ENCODE data around the gene CBLC. TPM values are rescaled to one million over a fixed set of nuclear protein-coding genes. Genes with fewer than 3 reads are reported as not detected.
"Not testable (repeated sequence)": the region's sequence is repeated elsewhere in the genome, so short reads cannot be mapped to it uniquely, and the experiment has no call there.

The CBLC gene
- total RNA-seq, 1 donor from 2014 or later = not detected

DNA sequence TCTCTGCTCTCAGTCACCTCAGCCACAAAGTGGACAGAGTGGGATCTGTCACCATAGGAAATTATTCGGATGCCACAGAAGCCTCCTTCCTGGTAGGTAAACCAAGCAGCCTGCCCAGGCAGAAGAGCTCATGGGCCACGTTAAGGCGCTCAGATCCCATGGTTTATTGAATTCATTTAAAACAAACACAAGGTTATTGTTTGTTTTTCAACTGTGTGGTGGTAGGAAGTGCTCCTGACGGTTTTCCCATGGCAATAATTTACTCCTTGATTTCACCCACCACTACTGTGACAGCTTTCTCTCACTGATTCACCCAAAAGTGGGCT is 45.6 kb downstream of the CBLC start:
- no peaks in the 10 kb centered on the region for H3K9me3 Mint-ChIP-seq
- no peaks in the 10 kb centered on the region for H3K36me3 Mint-ChIP-seq (ENCODE audit: low read depth)
- no peak overlapping the region for H3K27ac Mint-ChIP-seq (ENCODE audit: unreplicated experiment)
- H3K27me3 Mint-ChIP-seq (ENCODE audit: low read depth) = peaks cover 24% of the 10 kb centered on the region
- TF ChIP-seq, protein P1, sequence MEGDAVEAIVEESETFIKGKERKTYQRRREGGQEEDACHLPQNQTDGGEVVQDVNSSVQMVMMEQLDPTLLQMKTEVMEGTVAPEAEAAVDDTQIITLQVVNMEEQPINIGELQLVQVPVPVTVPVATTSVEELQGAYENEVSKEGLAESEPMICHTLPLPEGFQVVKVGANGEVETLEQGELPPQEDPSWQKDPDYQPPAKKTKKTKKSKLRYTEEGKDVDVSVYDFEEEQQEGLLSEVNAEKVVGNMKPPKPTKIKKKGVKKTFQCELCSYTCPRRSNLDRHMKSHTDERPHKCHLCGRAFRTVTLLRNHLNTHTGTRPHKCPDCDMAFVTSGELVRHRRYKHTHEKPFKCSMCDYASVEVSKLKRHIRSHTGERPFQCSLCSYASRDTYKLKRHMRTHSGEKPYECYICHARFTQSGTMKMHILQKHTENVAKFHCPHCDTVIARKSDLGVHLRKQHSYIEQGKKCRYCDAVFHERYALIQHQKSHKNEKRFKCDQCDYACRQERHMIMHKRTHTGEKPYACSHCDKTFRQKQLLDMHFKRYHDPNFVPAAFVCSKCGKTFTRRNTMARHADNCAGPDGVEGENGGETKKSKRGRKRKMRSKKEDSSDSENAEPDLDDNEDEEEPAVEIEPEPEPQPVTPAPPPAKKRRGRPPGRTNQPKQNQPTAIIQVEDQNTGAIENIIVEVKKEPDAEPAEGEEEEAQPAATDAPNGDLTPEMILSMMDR (conservative IDR thresholded peaks at IDR 0.05) = no peak
- H3K4me3 Mint-ChIP-seq = no peak overlapping the region
- peaks cover 16% of the 10 kb centered on the region for H3K4me1 Mint-ChIP-seq
- DNase-seq (ENCODE audit: low read depth, low spot score) = no peak

DNA sequence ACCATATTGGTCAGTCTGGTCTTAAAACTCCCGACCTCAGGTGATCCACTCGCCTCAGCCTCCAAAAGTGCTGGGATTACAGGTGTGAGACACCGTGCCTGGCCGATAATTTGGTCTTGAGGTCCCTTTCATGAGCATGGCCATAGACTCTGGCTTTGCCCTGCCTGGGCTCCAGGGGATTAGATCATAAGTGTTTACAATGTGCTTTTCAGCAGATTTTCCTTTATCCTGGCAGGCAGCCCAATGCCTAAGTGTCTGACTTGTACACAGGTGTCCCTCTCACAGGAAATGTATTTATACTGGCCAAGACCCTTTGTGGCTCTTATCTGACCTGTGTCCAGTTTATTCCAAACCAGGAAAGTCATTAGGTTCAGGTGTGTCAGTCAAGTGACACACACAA is 47.1 kb downstream of the CBLC start:
- Mint-ChIP-seq H3K27ac (ENCODE audit: unreplicated experiment) (no peak overlapping the region), H3K9me3 (no peaks in the 10 kb centered on the region), H3K36me3 (ENCODE audit: low read depth) (no peaks in the 10 kb centered on the region), H3K4me1 (peaks cover 16% of the 10 kb centered on the region), H3K27me3 (ENCODE audit: low read depth) (peaks cover 26% of the 10 kb centered on the region), H3K4me3 (no peak overlapping the region)
- TF ChIP-seq, protein P1 (conservative IDR thresholded peaks at IDR 0.05) = no peak
- DNase-seq (ENCODE audit: low read depth, low spot score) = no peak

DNA sequence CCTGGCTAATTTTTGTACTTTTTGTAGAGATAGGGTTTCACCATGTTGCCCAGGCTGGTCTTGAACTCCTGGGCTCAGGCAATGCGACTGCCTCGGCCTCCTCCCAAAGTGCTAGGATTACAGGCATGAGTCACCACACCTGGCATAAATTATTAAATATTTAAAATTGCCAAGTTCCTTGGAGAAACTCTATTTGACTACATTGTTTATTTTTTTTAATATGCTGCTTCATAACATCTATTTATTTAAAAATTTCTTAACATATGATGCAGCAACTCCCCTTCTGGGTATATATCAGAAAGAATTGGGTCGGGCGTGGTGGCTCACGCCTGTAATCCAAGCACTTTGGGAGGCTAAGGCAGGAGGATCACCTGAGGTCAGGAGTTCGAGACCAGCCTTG is 55.2 kb downstream of the CBLC start:
- not testable (repeated sequence) for H3K27ac Mint-ChIP-seq (ENCODE audit: unreplicated experiment); DNase-seq (ENCODE audit: low read depth, low spot score); H3K4me3 Mint-ChIP-seq; H3K4me1 Mint-ChIP-seq; H3K9me3 Mint-ChIP-seq; H3K36me3 Mint-ChIP-seq (ENCODE audit: low read depth)
- peaks cover 38% of the 10 kb centered on the region for H3K27me3 Mint-ChIP-seq (ENCODE audit: low read depth)

DNA sequence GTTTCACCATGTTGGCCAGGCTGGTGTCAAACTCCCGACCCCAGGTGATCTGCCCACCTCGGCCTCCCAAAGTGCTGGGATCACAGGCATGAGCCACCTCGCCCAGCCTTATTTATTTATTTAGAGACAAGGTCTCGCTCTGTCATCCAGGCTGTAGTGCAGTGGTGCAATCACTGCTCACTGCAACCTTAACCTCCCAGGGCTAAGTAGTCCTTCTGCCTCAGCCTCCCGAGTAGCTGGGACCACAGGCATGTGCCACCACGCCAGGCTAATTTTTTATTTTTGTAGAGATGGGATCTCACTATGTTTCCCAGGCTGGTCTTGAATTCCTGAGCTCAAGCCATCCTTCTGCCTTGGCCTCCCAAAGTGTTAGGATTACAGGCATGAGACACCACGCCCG is 56.7 kb downstream of the CBLC start:
- DNase-seq (ENCODE audit: low read depth, low spot score); H3K4me1 Mint-ChIP-seq; H3K9me3 Mint-ChIP-seq; H3K36me3 Mint-ChIP-seq (ENCODE audit: low read depth); H3K4me3 Mint-ChIP-seq; H3K27ac Mint-ChIP-seq (ENCODE audit: unreplicated experiment): not testable (repeated sequence)
- H3K27me3 Mint-ChIP-seq (ENCODE audit: low read depth) = peaks cover 39% of the 10 kb centered on the region

DNA sequence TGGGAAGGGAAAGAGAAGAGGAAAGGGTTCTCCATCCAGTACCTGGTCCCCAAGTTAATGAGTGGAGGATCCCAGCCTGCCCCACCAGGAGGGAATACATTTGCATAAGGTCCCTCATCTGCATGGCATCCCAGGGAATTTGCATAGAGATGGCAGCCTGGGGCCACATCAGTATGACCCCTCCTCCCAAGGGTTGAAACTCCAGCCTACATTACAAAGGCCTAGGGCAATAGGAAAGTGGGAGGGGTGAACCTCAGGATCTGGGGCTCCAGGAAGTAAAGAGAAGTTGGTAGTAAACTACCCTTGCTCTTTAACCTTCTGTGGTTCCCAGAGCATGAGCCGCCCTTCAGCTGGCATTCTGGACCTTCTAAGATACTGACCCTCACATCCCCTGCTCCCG is 61.6 kb downstream of the CBLC start:
- H3K27me3 Mint-ChIP-seq (ENCODE audit: low read depth) = peaks cover 17% of the 10 kb centered on the region
- H3K4me1 Mint-ChIP-seq = no peaks in the 10 kb centered on the region
- H3K27ac Mint-ChIP-seq (ENCODE audit: unreplicated experiment) = no peak overlapping the region
- no peaks in the 10 kb centered on the region for H3K9me3 Mint-ChIP-seq
- no peak for DNase-seq (ENCODE audit: low read depth, low spot score)
- H3K4me3 Mint-ChIP-seq = no peak overlapping the region
- TF ChIP-seq, protein P1 (conservative IDR thresholded peaks at IDR 0.05) = no peak
- no peaks in the 10 kb centered on the region for H3K36me3 Mint-ChIP-seq (ENCODE audit: low read depth)

DNA sequence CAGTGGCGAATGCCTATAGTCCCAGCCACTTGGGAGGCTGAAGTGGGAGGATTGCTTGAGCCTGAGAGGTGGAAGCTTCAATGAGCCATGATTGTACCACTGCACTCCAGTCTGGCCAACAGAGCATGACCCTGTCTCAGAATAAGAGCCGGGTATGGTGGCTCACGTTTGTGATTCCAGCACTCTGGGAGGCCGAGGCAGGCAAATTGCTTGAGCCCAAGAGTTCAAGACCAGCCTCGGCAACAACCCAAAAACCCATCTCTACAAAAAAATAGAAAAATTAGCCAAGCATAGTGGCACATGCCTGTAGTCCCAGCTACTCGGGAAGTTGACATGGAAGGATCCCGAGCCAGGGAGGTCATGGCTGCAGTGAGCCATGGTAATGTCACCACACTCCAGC is 63.1 kb downstream of the CBLC start:
- Mint-ChIP-seq H3K27me3 (ENCODE audit: low read depth) (peaks cover 6% of the 10 kb centered on the region), H3K36me3 (ENCODE audit: low read depth) (no peaks in the 10 kb centered on the region), H3K4me3 (no peak overlapping the region), H3K27ac (ENCODE audit: unreplicated experiment) (no peak overlapping the region), H3K9me3 (no peaks in the 10 kb centered on the region), H3K4me1 (peaks cover 11% of the 10 kb centered on the region)
- TF ChIP-seq, protein P1 (conservative IDR thresholded peaks at IDR 0.05) = no peak
- DNase-seq (ENCODE audit: low read depth, low spot score) = no peak

DNA sequence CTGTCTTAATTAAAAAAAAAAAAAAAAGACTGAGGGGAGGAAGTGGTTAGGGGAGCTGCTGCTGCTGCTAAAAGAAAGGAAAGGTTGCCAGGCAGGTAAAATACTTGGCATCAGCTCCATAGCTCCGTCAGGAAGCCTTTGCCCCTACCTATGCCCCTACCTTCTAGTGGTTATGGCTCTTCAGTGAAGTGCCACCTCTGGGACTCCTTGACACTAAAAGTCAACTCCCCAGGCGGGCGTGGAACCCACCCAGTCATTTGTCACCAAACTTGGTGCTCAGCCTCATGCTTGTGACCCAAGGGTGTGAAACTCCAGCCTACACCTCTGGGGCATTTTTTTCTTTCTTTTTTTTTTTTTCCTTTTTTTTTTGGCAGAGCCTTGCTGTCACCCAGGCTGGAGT is 63.5 kb downstream of the CBLC start:
- Mint-ChIP-seq H3K9me3 (no peaks in the 10 kb centered on the region), H3K4me3 (no peak overlapping the region), H3K27ac (ENCODE audit: unreplicated experiment) (no peak overlapping the region), H3K27me3 (ENCODE audit: low read depth) (peaks cover 3% of the 10 kb centered on the region), H3K4me1 (peaks cover 11% of the 10 kb centered on the region), H3K36me3 (ENCODE audit: low read depth) (no peaks in the 10 kb centered on the region)
- no peak for DNase-seq (ENCODE audit: low read depth, low spot score)
- TF ChIP-seq, protein P1 (conservative IDR thresholded peaks at IDR 0.05) = no peak

Measured in neural crest cell (in vitro differentiated cells).